H1 (cell line): ENCODE measurements around the gene IFNG-AS1. TPM values are rescaled to one million over a fixed set of nuclear protein-coding genes. Genes with fewer than 3 reads are reported as not detected.

Experiments
- CTCF ChIA-PET: fragments of 300-600 bp; sonication (Branson Sonifier 250); formaldehyde crosslinking; loops from one replicate; lab custom pipeline; 2021; ENCODE audit not compliant: partially characterized antibody; lab: Charles Lee
- POLR2A ChIA-PET: fragments of 300-600 bp; sonication (Branson Sonifier 250); formaldehyde crosslinking; loops from one replicate; lab custom pipeline; 2021; ENCODE audit warnings: inconsistent platforms; ENCODE audit not compliant: partially characterized antibody; lab: Charles Lee
- DNase-seq, 2 experiments: peaks; one replicate each; pipeline versions ENCODE4 v3.0.0 to v3.0.0-alpha.2; 2010 to 2022; ENCODE audit warnings: low spot score in 2 of 2, low read depth in 1 of 2, mixed read lengths in 1 of 2
- FAIRE-seq: peaks from 2 replicates; lab custom pipeline; 2011; peaks lifted over from hg19 to GRCh38; lab: Jason Lieb, UNC
- H2AFZ ChIP-seq: 2 replicates; pipeline ENCODE4 v1.8.1; 2012; ENCODE audit warnings: low read length, inconsistent platforms
- H2AK5ac ChIP-seq: 2 replicates; pipeline ENCODE4 v1.6.1; 2013; ENCODE audit warnings: low read depth, low read length
- H2BK120ac ChIP-seq: replicated peaks from 2 replicates; pipeline ENCODE3; 2013; ENCODE audit warnings: low read depth, low read length, inconsistent platforms
- H2BK12ac ChIP-seq: 2 replicates; pipeline ENCODE4 v1.6.1; 2013; ENCODE audit warnings: low read depth, low read length
- H2BK15ac ChIP-seq: 2 replicates; pipeline ENCODE4 v1.6.1; 2013; ENCODE audit warnings: low read length
- H2BK20ac ChIP-seq: 2 replicates; pipeline ENCODE4 v1.6.1; 2013; ENCODE audit warnings: low read length
- H2BK5ac ChIP-seq: 2 replicates; pipeline ENCODE4 v1.6.1; 2013; ENCODE audit warnings: low read depth, low read length
- H3K14ac ChIP-seq: 2 replicates; pipeline ENCODE4 v1.6.1; 2013; ENCODE audit warnings: inconsistent platforms; ENCODE audit not compliant: insufficient read length
- H3K18ac ChIP-seq: 2 replicates; pipeline ENCODE4 v1.6.1; 2013; ENCODE audit warnings: low read length; ENCODE audit errors: extremely low read depth
- H3K23ac ChIP-seq: 2 replicates; pipeline ENCODE4 v1.6.1; 2013; ENCODE audit warnings: inconsistent platforms; ENCODE audit not compliant: insufficient read length
- H3K23me2 ChIP-seq: 2 replicates; pipeline ENCODE4 v1.6.1; 2013; ENCODE audit warnings: low read depth, low read length
- H3K27ac ChIP-seq: 2 replicates; pipeline ENCODE4 v1.6.1; 2011; ENCODE audit warnings: low read depth, low read length, inconsistent platforms
- H3K27me3 ChIP-seq, 4 experiments: replicated peaks in 1 of 4; 1 replicate in 1 of 4; 2 replicates in 3 of 4; pipeline versions ENCODE4 v1.6.1 to v1.8.1; 2011 to 2013; ENCODE audit warnings: low read length in 3 of 4, mild to moderate bottlenecking in 3 of 4, inconsistent platforms in 2 of 4, mixed read lengths in 2 of 4, moderate library complexity in 1 of 4; ENCODE audit not compliant: control insufficient read depth in 3 of 4, insufficient read depth in 3 of 4; ENCODE audit errors: extremely low read depth in 1 of 4
- H3K36me3 ChIP-seq, 4 experiments: 2 replicates each; pipeline versions ENCODE4 v1.6.1 to v1.8.1; 2011 to 2013; ENCODE audit warnings: mild to moderate bottlenecking in 4 of 4, low read length in 3 of 4, moderate library complexity in 2 of 4, control low read depth in 1 of 4, inconsistent platforms in 1 of 4; ENCODE audit not compliant: insufficient read depth in 4 of 4, control insufficient read depth in 2 of 4
- H3K4ac ChIP-seq: replicated peaks from 2 replicates; pipeline ENCODE3; 2013; ENCODE audit warnings: low read length, low read depth, mixed read lengths, inconsistent platforms; ENCODE audit not compliant: insufficient read length
- H3K4me1 ChIP-seq, 4 experiments: replicated peaks in 1 of 4; 1 replicate in 1 of 4; 2 replicates in 3 of 4; pipeline versions ENCODE4 v1.6.1 to v1.8.1; 2011 to 2013; ENCODE audit warnings: low read length in 3 of 4, inconsistent platforms in 2 of 4, mixed read lengths in 1 of 4; ENCODE audit not compliant: insufficient read depth in 4 of 4, control insufficient read depth in 3 of 4
- H3K4me2 ChIP-seq, 2 experiments: 2 replicates each; pipeline versions ENCODE4 v1.6.1 to v1.8.1; 2011 to 2013; ENCODE audit warnings: low read depth in 2 of 2, low read length in 2 of 2, control low read depth in 1 of 2, inconsistent platforms in 1 of 2, mild to moderate bottlenecking in 1 of 2; ENCODE audit not compliant: insufficient read depth in 1 of 2
- H3K4me3 ChIP-seq, 4 experiments: fragments of 200-600, 300-600 bp in 1 of 4; sonication (generic), shearing (Covaris generic), sonication (Bioruptor Twin) in 1 of 4; 2 replicates each; pipeline versions ENCODE4 v1.5.1 to v1.8.1; 2011 to 2016; ENCODE audit warnings: low read length in 4 of 4, low read depth in 3 of 4, control low read depth in 2 of 4, inconsistent platforms in 2 of 4, mild to moderate bottlenecking in 2 of 4, mixed read lengths in 1 of 4, moderate library complexity in 1 of 4; ENCODE audit not compliant: insufficient read depth in 2 of 4; ENCODE audit errors: extremely low read depth in 1 of 4
- H3K56ac ChIP-seq: replicated peaks from 2 replicates; pipeline ENCODE3; 2013; ENCODE audit warnings: low read depth, mild to moderate bottlenecking, mixed read lengths, low read length, inconsistent platforms; ENCODE audit not compliant: insufficient read length
- H3K79me1 ChIP-seq: 2 replicates; pipeline ENCODE4 v1.6.1; 2013; ENCODE audit warnings: low read depth, low read length, control low read depth
- H3K79me2 ChIP-seq, 2 experiments: 2 replicates each; pipeline versions ENCODE4 v1.6.1 to v1.8.1; 2012 to 2013; ENCODE audit warnings: low read length in 2 of 2, mild to moderate bottlenecking in 2 of 2, inconsistent platforms in 1 of 2; ENCODE audit not compliant: insufficient read depth in 2 of 2, control insufficient read depth in 1 of 2
- H3K9ac ChIP-seq, 4 experiments: replicated peaks in 1 of 4; 1 replicate in 1 of 4; 2 replicates in 3 of 4; pipeline versions ENCODE4 v1.6.1 to v1.8.1; 2011 to 2013; ENCODE audit warnings: low read depth in 3 of 4, low read length in 3 of 4, control low read depth in 2 of 4, mild to moderate bottlenecking in 2 of 4, moderate library complexity in 2 of 4, inconsistent platforms in 1 of 4; ENCODE audit errors: extremely low read depth in 1 of 4
- H3K9me3 ChIP-seq, 2 experiments: 2 replicates each; pipeline versions ENCODE4 v1.6.1 to v1.8.1; 2012 to 2013; ENCODE audit warnings: mild to moderate bottlenecking in 2 of 2, moderate library complexity in 2 of 2, control low read depth in 1 of 2, inconsistent platforms in 1 of 2, low read depth in 1 of 2, low read length in 1 of 2, mixed read lengths in 1 of 2; ENCODE audit not compliant: insufficient read depth in 2 of 2
- H4K20me1 ChIP-seq, 2 experiments: replicated peaks in 1 of 2; 2 replicates each; pipeline versions ENCODE3 to v1.8.1; 2011 to 2013; ENCODE audit warnings: inconsistent platforms in 2 of 2, low read length in 2 of 2, mild to moderate bottlenecking in 1 of 2; ENCODE audit not compliant: insufficient read depth in 2 of 2, control insufficient read depth in 1 of 2
- H4K5ac ChIP-seq: 2 replicates; pipeline ENCODE4 v1.6.1; 2013; ENCODE audit warnings: low read length, low read depth, mixed read lengths, inconsistent platforms; ENCODE audit not compliant: insufficient read length
- H4K8ac ChIP-seq: 2 replicates; pipeline ENCODE4 v1.8.0; 2013; ENCODE audit warnings: mild to moderate bottlenecking, moderate library complexity, low read length, inconsistent platforms; ENCODE audit not compliant: insufficient read depth; ENCODE audit errors: extremely low read depth
- H4K91ac ChIP-seq: replicated peaks from 2 replicates; pipeline ENCODE3; 2013; ENCODE audit warnings: low read length, mixed read lengths, inconsistent platforms; ENCODE audit not compliant: insufficient read length
- POU5F1 ChIP-seq: IDR thresholded peaks from 2 replicates; pipeline ENCODE4 v1.6.1; 2011; ENCODE audit warnings: low read depth, mild to moderate bottlenecking, low read length, moderate library complexity
- RFX5 ChIP-seq: IDR thresholded peaks from 2 replicates; pipeline ENCODE4 v1.6.1; 2011; ENCODE audit warnings: low read depth, low read length, improper control_type of control experiment, borderline replicate concordance
- SRF ChIP-seq: IDR thresholded peaks from 2 replicates; pipeline ENCODE4 v1.6.1; 2011; ENCODE audit warnings: mild to moderate bottlenecking, low read depth, low read length, moderate library complexity
- whole genome bisulfite sequencing, 2 experiments: shearing (Covaris generic) in 1 of 2; methylation state at CpG; one replicate each; pipeline versions ENCODE4 v1.1.6 to v1.1.7; 2013 to 2015; ENCODE audit warnings: low lambda C conversion rate in 2 of 2, mixed read lengths in 2 of 2, inconsistent platforms in 1 of 2, low coverage in 1 of 2, missing lambda C conversion rate in 1 of 2; ENCODE audit not compliant: insufficient replicate concordance in 2 of 2, insufficient coverage in 1 of 2, insufficient read length in 1 of 2; ENCODE audit errors: extremely low coverage in 1 of 2, missing lambda C conversion rate in 1 of 2; 5-methylcytosine and 5-hydroxymethylcytosine counted together
- polyA plus RNA-seq, 7 experiments: library from polyadenylated mRNA; depleted of rRNA in 3 of 7; stranded (reverse) in 5 of 7; unstranded in 2 of 7; fragments of >200 nt in 5 of 7; fragments of 200-250 nt in 2 of 7; gene quantifications; 1 replicate in 5 of 7; 2 replicates in 1 of 7; 4 replicates in 1 of 7; pipeline versions ENCODE4 v1.2.1 to v1.2.3, GENCODE V29; 2011 to 2013; ENCODE audit warnings: missing spikeins in 2 of 7, mixed read lengths in 2 of 7
- total RNA-seq: library from RNA; stranded (reverse); fragmentation: NEBNext Ultra II Directional; extraction: Animal tissue kit (Norgen Biotek cat#: 25700); gene quantifications from 2 replicates; pipeline ENCODE4 v1.2.1, GENCODE V29; 2021
- TF ChIP-seq, protein P1 (sequence below): IDR thresholded peaks from 2 replicates; pipeline ENCODE4 v1.6.1; 2011; ENCODE audit warnings: low read length, improper control_type of control experiment

The IFNG-AS1 gene
- total and polyA plus RNA-seq, 2 of the 8 experiments (the other 6 are each of a cell fraction or from before 2014, with no cell fraction given): not detected

DNA sequence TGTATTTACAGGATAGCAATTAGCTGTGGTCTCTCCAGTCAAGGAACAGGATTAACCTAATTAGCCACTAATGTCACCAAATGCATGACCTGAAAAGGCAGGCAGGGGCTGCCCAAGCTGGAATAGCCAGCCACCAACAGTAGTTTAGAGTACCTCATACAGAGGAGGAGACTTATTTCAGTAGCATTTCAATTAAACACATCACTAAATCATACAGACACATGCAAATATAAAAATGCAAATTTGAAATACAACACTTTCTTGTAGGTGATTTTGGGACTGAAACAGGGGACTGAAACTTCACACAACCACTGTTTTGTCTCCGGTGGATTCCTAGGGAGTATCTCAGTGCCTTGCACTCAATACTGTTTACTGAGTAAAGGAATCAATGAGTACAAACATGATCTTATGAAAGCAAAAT is 636 bp upstream of the IFNG-AS1 start:
- Histone ChIP-seq H2BK20ac (no peak overlapping the region), H3K23ac (no peak overlapping the region), H2BK15ac (no peak overlapping the region), H4K5ac (no peak overlapping the region), H3K36me3 (no peaks in the 10 kb centered on the region), H3K14ac (no peak overlapping the region), H4K8ac (no peak overlapping the region), H3K9me3 (no peaks in the 10 kb centered on the region), H3K27me3 (no peaks in the 10 kb centered on the region), H3K18ac (no peak overlapping the region), H3K9ac (no peak overlapping the region), H3K23me2 (no peaks in the 10 kb centered on the region), H2AK5ac (no peak overlapping the region), H3K79me2 (no peaks in the 10 kb centered on the region), H3K4me2 (no peak overlapping the region), H2AFZ (no peak overlapping the region), H3K4me3 (no peak overlapping the region), H3K4ac (no peak overlapping the region), H3K56ac (no peak overlapping the region), H3K27ac (no peak overlapping the region), H4K20me1 (no peaks in the 10 kb centered on the region), H3K79me1 (no peaks in the 10 kb centered on the region), H2BK5ac (no peak overlapping the region), H4K91ac (no peak overlapping the region), H3K4me1 (no peaks in the 10 kb centered on the region), H2BK12ac (no peak overlapping the region), H2BK120ac (no peak overlapping the region)
- no peak for FAIRE-seq
- WGBS, 2 experiments: 96% methylated on average over 1 of the region's 1 CpG; no CpG with 5 or more reads in 1 of the 2 experiments
- TF ChIP-seq SRF (no peak), RFX5 (no peak), POU5F1 (no peak)
- TF ChIP-seq, protein P1, sequence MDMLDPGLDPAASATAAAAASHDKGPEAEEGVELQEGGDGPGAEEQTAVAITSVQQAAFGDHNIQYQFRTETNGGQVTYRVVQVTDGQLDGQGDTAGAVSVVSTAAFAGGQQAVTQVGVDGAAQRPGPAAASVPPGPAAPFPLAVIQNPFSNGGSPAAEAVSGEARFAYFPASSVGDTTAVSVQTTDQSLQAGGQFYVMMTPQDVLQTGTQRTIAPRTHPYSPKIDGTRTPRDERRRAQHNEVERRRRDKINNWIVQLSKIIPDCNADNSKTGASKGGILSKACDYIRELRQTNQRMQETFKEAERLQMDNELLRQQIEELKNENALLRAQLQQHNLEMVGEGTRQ: no peak
- POLR2A ChIA-PET: no interaction called here
- no peak for DNase-seq
- CTCF ChIA-PET: interaction anchor here (1.2 kb wide), 1 partner anchor 12 kb away, joined by 4 read pairs; no protein-coding TSS in a partner anchor
